ENCODE measurements around the gene AVP. TPM values are rescaled to one million over a fixed set of nuclear protein-coding genes. Genes with fewer than 3 reads are reported as not detected.
"Not testable (repeated sequence)": the region's sequence is repeated elsewhere in the genome, so short reads cannot be mapped to it uniquely, and the experiment has no call there.

AVP gene
- total and polyA plus RNA-seq, 2 of the 13 experiments (the other 11 are each of a cell fraction or from before 2014, with no cell fraction given), result 0.12 TPM; not detected in 1

DNA sequence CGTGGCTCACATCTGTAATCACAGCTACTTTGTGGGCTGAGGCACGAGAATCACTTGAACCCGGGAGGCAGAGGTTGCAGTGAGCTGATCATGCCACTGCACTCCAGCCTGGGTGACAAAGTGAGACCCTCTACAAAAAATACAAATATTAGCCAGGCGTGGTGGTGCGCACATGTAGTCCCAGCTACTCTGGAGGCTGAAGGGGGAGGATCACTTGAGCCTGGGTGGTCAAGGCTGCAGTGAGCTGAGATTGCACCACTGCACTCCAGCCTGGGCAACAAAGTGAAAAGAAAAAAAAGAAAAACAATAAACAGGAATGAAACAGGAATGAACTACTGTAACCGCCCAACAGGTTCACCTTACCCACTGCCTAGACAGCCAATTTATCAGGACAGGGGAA, 20.4 kb downstream of the AVP start:
- intact Hi-C loops (cut with micrococcal nuclease; ENCODE audit: unreplicated experiment); CTCF ChIA-PET (ENCODE audit: low intra/inter-chr PET ratio, low total read pairs); H4K20me1 ChIP-seq (ENCODE audit: insufficient read depth, low read length); H3K9me3 ChIP-seq (ENCODE audit: low read length); H3K9ac ChIP-seq (ENCODE audit: insufficient read depth, low read depth, low read length); H3K36me3 ChIP-seq (replicated peaks in 1 of 2; ENCODE audit: control insufficient read depth in 1 of 2, insufficient read depth in 2 of 2, low read length in 2 of 2); BruUV-seq (replicated peaks); in situ Hi-C loops (cut with HindIII; ENCODE audit: extremely low pct_ligation_motif_present, low pct_unique_long_range_greater_than_20kb); H3K79me2 ChIP-seq (ENCODE audit: insufficient read depth, low read length); DNase-seq (ENCODE audit: low spot score); ATAC-seq; H3K27ac ChIP-seq (ENCODE audit: extremely low read length, insufficient read depth, low read length); POLR2A ChIA-PET; H2AFZ ChIP-seq (ENCODE audit: low read length); H3K4me3 ChIP-seq (replicated peaks in 1 of 3; ENCODE audit: insufficient read depth in 1 of 3, low read depth in 2 of 3, low read length in 3 of 3); FAIRE-seq; TF ChIP-seq NONO (IDR thresholded peaks at IDR 0.05): not testable (repeated sequence)
- Histone ChIP-seq H3K4me1 (ENCODE audit: insufficient read depth, low read length) (peaks cover 53% of the 10 kb centered on the region), H3K27me3 (ENCODE audit: control insufficient read depth in 1 of 2, insufficient read depth in 2 of 2, low read length in 2 of 2) (peaks cover 4 to 23% of the 10 kb centered on the region in 2 experiments; a peak in 4 of 5 replicates), H3K4me2 (ENCODE audit: low read depth, low read length) (peak overlapping the region; percentile 37; the same call in 1 of the 2 replicates)
- 29% methylated on average over 6 of the region's 6 CpGs for WGBS (ENCODE audit: low lambda C conversion rate)
- TF ChIP-seq, protein P1, sequence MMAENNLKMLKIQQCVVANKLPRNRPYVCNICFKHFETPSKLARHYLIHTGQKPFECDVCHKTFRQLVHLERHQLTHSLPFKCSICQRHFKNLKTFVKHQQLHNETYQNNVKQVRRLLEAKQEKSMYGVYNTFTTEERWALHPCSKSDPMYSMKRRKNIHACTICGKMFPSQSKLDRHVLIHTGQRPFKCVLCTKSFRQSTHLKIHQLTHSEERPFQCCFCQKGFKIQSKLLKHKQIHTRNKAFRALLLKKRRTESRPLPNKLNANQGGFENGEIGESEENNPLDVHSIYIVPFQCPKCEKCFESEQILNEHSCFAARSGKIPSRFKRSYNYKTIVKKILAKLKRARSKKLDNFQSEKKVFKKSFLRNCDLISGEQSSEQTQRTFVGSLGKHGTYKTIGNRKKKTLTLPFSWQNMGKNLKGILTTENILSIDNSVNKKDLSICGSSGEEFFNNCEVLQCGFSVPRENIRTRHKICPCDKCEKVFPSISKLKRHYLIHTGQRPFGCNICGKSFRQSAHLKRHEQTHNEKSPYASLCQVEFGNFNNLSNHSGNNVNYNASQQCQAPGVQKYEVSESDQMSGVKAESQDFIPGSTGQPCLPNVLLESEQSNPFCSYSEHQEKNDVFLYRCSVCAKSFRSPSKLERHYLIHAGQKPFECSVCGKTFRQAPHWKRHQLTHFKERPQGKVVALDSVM (CRISPR knock-in tag; IDR thresholded peaks at IDR 0.05), result peak; percentile 88
- TF ChIP-seq ZNF501 (CRISPR knock-in tag; IDR thresholded peaks at IDR 0.05) (peak; percentile 32; the same call in 1 of the 2 replicates), ZNF30 (CRISPR knock-in tag; IDR thresholded peaks at IDR 0.05) (0 out of 2 replicates have a peak, but pooled peaks have one; percentile 28), HDAC2 (CRISPR knock-in tag; IDR thresholded peaks at IDR 0.05) (peak; percentile 15; the same call in 1 of the 2 replicates), SALL1 (CRISPR knock-in tag; IDR thresholded peaks at IDR 0.05) (peak; percentile 21; the same call in 1 of the 2 replicates), FOXC1 (CRISPR knock-in tag; IDR thresholded peaks at IDR 0.05; ENCODE audit: borderline replicate concordance) (0 out of 2 replicates have a peak, but pooled peaks have one; percentile 51), TBX2 (CRISPR knock-in tag; IDR thresholded peaks at IDR 0.05; ENCODE audit: borderline replicate concordance) (0 out of 2 replicates have a peak, but pooled peaks have one; percentile 23), NONO (CRISPR knock-in tag; conservative IDR thresholded peaks at IDR 0.05) (0 out of 2 replicates have a peak, but pooled peaks have one; percentile 14), MYC (CRISPR knock-in tag; IDR thresholded peaks at IDR 0.05; ENCODE audit: borderline replicate concordance) (0 out of 2 replicates have a peak, but pooled peaks have one; percentile 29), ADNP (CRISPR knock-in tag; IDR thresholded peaks at IDR 0.05) (peak; percentile 55; the same call in 1 of the 2 replicates), ZNF460 (CRISPR knock-in tag; IDR thresholded peaks at IDR 0.05; ENCODE audit: borderline replicate concordance) (peak; percentile 94), CEBPG (CRISPR knock-in tag; IDR thresholded peaks at IDR 0.05) (peak; percentile 43; the same call in 1 of the 2 replicates), ZMYM3 (CRISPR knock-in tag; IDR thresholded peaks at IDR 0.05) (peak; percentile 73; the same call in 1 of the 2 replicates), ZMYM4 (CRISPR knock-in tag; IDR thresholded peaks at IDR 0.05) (peak; percentile 24; the same call in 1 of the 2 replicates), ZNF263 (CRISPR knock-in tag; IDR thresholded peaks at IDR 0.05) (0 out of 2 replicates have a peak, but pooled peaks have one; percentile 35), KDM1A (CRISPR knock-in tag; IDR thresholded peaks at IDR 0.05) (peak; percentile 36; the same call in 1 of the 2 replicates)
- TF ChIP-seq, protein P2, sequence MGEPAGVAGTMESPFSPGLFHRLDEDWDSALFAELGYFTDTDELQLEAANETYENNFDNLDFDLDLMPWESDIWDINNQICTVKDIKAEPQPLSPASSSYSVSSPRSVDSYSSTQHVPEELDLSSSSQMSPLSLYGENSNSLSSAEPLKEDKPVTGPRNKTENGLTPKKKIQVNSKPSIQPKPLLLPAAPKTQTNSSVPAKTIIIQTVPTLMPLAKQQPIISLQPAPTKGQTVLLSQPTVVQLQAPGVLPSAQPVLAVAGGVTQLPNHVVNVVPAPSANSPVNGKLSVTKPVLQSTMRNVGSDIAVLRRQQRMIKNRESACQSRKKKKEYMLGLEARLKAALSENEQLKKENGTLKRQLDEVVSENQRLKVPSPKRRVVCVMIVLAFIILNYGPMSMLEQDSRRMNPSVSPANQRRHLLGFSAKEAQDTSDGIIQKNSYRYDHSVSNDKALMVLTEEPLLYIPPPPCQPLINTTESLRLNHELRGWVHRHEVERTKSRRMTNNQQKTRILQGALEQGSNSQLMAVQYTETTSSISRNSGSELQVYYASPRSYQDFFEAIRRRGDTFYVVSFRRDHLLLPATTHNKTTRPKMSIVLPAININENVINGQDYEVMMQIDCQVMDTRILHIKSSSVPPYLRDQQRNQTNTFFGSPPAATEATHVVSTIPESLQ (CRISPR knock-in tag; conservative IDR thresholded peaks at IDR 0.05), result 0 out of 2 replicates have a peak, but pooled peaks have one; percentile 43

All from HepG2 (cell line).